Smooth muscle cell (in vitro differentiated cells): Measurements from ENCODE around the gene DOLPP1. TPM values are rescaled to one million over a fixed set of nuclear protein-coding genes. Genes with fewer than 3 reads are reported as not detected.

Experiments
- DNase-seq: peaks from one replicate; lab custom pipeline; 2025; ENCODE audit not compliant: unreplicated experiment; lab: John Stamatoyannopoulos, UW
- H2AFZ ChIP-seq: fragments of 200-600 bp; sonication (generic); 2 replicates; pipeline ENCODE4 v1.6.0; 2016; ENCODE audit warnings: antibody characterized with exemption, low read depth, mild to moderate bottlenecking
- H3F3A ChIP-seq: fragments of 200-600 bp; sonication (generic); 2 replicates; pipeline ENCODE4 v1.6.0; 2017; ENCODE audit warnings: antibody characterized with exemption, low read depth
- H3K27ac ChIP-seq: fragments of 200-600 bp; sonication (generic); 2 replicates; pipeline ENCODE4 v1.5.1; 2016; ENCODE audit warnings: low read depth, mild to moderate bottlenecking
- H3K27me3 ChIP-seq: fragments of 200-600 bp; sonication (generic); 2 replicates; pipeline ENCODE4 v1.6.1; 2016; ENCODE audit warnings: low read depth, mild to moderate bottlenecking
- H3K36me3 ChIP-seq: fragments of 200-600 bp; sonication (generic); 2 replicates; pipeline ENCODE4 v1.5.1; 2016; ENCODE audit warnings: low read depth
- H3K4me1 ChIP-seq: fragments of 200-600 bp; sonication (generic); 2 replicates; pipeline ENCODE4 v1.5.1; 2016; ENCODE audit warnings: low read depth
- H3K4me2 ChIP-seq: fragments of 200-600 bp; sonication (generic); 2 replicates; pipeline ENCODE4 v1.6.0; 2016; ENCODE audit warnings: mild to moderate bottlenecking
- H3K4me3 ChIP-seq: fragments of 200-600 bp; sonication (generic); 2 replicates; pipeline ENCODE4 v1.5.1; 2016; ENCODE audit warnings: mild to moderate bottlenecking
- H3K79me2 ChIP-seq: fragments of 200-600 bp; sonication (generic); 2 replicates; pipeline ENCODE4 v1.6.0; 2016; ENCODE audit warnings: low read depth, mild to moderate bottlenecking
- H3K9ac ChIP-seq: fragments of 200-600 bp; sonication (generic); 2 replicates; pipeline ENCODE4 v1.6.0; 2016; ENCODE audit warnings: low read depth
- H3K9me3 ChIP-seq: fragments of 200-600 bp; sonication (generic); replicated peaks from 2 replicates; pipeline ENCODE4 v1.5.1; 2016; ENCODE audit warnings: low read depth
- H4K20me1 ChIP-seq: fragments of 200-600 bp; sonication (generic); 2 replicates; pipeline ENCODE4 v1.6.0; 2016; ENCODE audit warnings: low read depth
- CTCF ChIP-seq: fragments of 200-600 bp; sonication (generic); IDR thresholded peaks from 2 replicates; pipeline ENCODE4 v1.5.1; 2017; ENCODE audit warnings: borderline replicate concordance, mild to moderate bottlenecking, antibody characterized with exemption; ENCODE audit not compliant: insufficient read depth, poor library complexity, severe bottlenecking
- WGBS: methylation state at CpG from one replicate; pipeline ENCODE4 v1.1.7; 2016; ENCODE audit warnings: low lambda C conversion rate; 5-methylcytosine and 5-hydroxymethylcytosine counted together
- polyA plus RNA-seq: library from polyadenylated mRNA; unstranded; fragments of >200 nt; fragmentation: Nextera tagmentation; extraction: Ambion mirVana; gene quantifications from 2 replicates; pipeline ENCODE4 v1.2.1, GENCODE V29; 2016
- total RNA-seq: library from RNA; depleted of rRNA; stranded (reverse); fragments of >200 nt; gene quantifications from 2 replicates; pipeline ENCODE4 v1.2.3, GENCODE V29; 2014

DOLPP1 gene
- total and polyA plus RNA-seq, 2 experiments from 2014 or later, result 14.4 to 17.8 TPM

- WGBS, result 94% methylated on average over 13 of the region's 13 CpGs
- Histone ChIP-seq H3K27me3 (no peaks in the 10 kb centered on the region), H3K4me2 (no peak overlapping the region), H4K20me1 (no peaks in the 10 kb centered on the region), H3K36me3 (no peaks in the 10 kb centered on the region), H3K9ac (no peak overlapping the region), H3K79me2 (no peaks in the 10 kb centered on the region), H3K27ac (no peak overlapping the region), H3K4me1 (no peaks in the 10 kb centered on the region), H3K9me3 (no peaks in the 10 kb centered on the region), H2AFZ (no peak overlapping the region), H3F3A (no peaks in the 10 kb centered on the region), H3K4me3 (no peak overlapping the region)
- DNase-seq, result no peak
- TF ChIP-seq CTCF, result no peak
Observed at GRCh38 chr9:129094387-129095169, 13.7 kb downstream of the DOLPP1 start.

- Histone ChIP-seq H3K36me3 (no peaks in the 10 kb centered on the region), H3K9ac (no peak overlapping the region), H2AFZ (no peak overlapping the region), H3K27ac (no peak overlapping the region), H3F3A (no peaks in the 10 kb centered on the region), H3K4me1 (no peaks in the 10 kb centered on the region), H3K79me2 (no peaks in the 10 kb centered on the region), H3K27me3 (no peaks in the 10 kb centered on the region), H3K4me2 (no peak overlapping the region), H3K9me3 (no peaks in the 10 kb centered on the region), H4K20me1 (no peaks in the 10 kb centered on the region), H3K4me3 (no peak overlapping the region)
- WGBS, result 96% methylated on average over 21 of the region's 21 CpGs
- DNase-seq, result no peak
- TF ChIP-seq CTCF, result no peak
Observed at GRCh38 chr9:129095170-129095667, 14.3 kb downstream of the DOLPP1 start.

- no peak overlapping the region for H3K27ac ChIP-seq
- no peak for TF ChIP-seq CTCF
- H3K79me2 ChIP-seq, result no peaks in the 10 kb centered on the region
- no peak overlapping the region for H2AFZ ChIP-seq
- H3K9ac ChIP-seq, result no peak overlapping the region
- H3K27me3 ChIP-seq, result no peaks in the 10 kb centered on the region
- H3F3A ChIP-seq, result no peaks in the 10 kb centered on the region
- no peak for DNase-seq
- H3K36me3 ChIP-seq, result no peaks in the 10 kb centered on the region
- WGBS, result 98% methylated on average over 12 of the region's 12 CpGs
- H3K4me2 ChIP-seq, result no peak overlapping the region
- no peaks in the 10 kb centered on the region for H3K4me1 ChIP-seq
- no peaks in the 10 kb centered on the region for H4K20me1 ChIP-seq
- H3K4me3 ChIP-seq, result no peak overlapping the region
- no peaks in the 10 kb centered on the region for H3K9me3 ChIP-seq
Observed at GRCh38 chr9:129095908-129096307, 15.0 kb downstream of the DOLPP1 start.
